Erythroblast (primary cell): ENCODE data around the gene ZBTB49.

ENCODE experiments used
- DNase-seq, 2 experiments: peaks; one replicate each; lab custom pipeline; 2025; lab: John Stamatoyannopoulos, UW
- GATA1 ChIP-seq: IDR thresholded peaks from 2 replicates; pipeline ENCODE4 v1.6.1; 2011; ENCODE audit warnings: low read depth, mild to moderate bottlenecking, control low read depth, low read length, moderate library complexity
- POLR2A ChIP-seq: IDR thresholded peaks from 2 replicates; pipeline ENCODE4 v1.6.1; 2011; ENCODE audit warnings: mild to moderate bottlenecking, low read length

Gene ZBTB49

DNA sequence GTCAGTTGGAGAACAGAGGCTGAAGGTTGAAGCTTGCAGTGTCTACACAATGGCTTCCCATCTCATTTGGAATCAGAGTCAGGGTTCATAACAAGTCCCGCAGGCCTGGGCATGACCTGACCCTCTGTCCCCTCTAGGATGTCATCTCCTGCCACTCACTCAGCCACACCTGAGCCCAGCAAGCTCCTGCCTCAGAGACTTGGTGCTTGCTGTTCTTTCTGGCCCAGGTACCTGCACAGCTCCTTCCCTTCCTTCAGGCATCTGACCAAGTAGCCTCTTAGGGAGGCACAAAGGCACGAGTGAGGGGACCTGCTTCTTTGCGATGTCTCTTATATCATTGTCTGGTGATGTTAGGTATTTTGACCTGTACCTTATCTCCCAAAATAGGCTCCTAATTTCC, 9.0 kb downstream of the ZBTB49 start:
- no peak for DNase-seq
- TF ChIP-seq POLR2A (no peak), GATA1 (no peak)

DNA sequence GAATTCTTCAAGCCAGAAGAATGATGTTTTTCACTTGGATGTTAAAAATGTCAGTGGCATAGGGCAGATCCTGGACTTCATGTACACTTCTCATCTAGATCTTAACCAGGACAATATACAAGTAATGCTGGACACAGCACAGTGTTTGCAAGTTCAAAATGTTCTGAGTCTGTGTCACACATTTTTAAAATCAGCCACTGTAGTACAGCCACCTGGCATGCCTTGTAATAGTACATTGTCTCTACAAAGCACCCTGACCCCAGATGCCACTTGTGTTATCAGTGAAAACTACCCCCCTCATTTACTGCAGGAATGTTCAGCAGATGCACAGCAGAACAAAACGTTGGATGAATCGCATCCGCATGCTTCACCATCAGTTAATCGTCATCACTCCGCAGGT, 11.9 kb downstream of the ZBTB49 start:
- TF ChIP-seq POLR2A (no peak), GATA1 (no peak)
- DNase-seq, result no peak

DNA sequence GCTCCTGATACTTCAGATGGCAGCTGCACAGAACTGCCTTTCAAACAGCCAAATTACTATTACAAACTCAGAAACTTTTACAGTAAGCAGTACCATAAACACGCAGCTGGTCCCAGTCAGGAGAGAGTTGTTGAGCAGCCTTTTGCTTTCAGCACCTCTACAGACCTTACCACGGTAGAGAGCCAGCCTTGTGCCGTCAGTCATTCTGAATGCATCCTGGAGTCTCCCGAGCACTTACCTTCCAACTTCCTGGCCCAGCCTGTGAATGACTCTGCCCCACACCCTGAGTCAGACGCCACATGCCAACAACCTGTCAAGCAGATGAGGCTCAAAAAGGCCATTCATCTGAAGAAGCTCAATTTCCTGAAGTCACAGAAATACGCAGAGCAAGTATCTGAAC, 12.4 kb downstream of the ZBTB49 start:
- TF ChIP-seq POLR2A (no peak), GATA1 (no peak)
- DNase-seq, result no peak

DNA sequence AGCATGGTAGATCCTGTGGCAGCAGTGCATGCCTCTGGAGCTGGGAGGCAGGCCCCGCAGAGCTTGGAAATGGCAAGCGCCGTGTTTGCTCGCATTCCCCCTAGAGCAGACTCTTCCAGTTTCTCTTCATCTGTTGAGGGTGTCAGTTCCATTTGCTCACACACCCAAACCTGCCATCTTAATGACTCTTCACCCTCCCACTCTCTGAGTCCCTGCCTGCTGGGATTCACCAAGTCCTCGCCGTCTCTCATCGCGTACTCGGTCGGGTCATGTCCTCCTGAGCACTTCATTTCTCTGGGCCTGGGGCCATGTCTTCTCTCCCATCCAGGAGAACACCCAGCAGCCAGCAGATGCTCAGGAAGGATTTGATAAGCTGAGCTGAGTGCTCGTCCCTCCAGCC, 16.9 kb downstream of the ZBTB49 start:
- TF ChIP-seq GATA1 (no peak), POLR2A (no peak)
- DNase-seq, result no peak

DNA sequence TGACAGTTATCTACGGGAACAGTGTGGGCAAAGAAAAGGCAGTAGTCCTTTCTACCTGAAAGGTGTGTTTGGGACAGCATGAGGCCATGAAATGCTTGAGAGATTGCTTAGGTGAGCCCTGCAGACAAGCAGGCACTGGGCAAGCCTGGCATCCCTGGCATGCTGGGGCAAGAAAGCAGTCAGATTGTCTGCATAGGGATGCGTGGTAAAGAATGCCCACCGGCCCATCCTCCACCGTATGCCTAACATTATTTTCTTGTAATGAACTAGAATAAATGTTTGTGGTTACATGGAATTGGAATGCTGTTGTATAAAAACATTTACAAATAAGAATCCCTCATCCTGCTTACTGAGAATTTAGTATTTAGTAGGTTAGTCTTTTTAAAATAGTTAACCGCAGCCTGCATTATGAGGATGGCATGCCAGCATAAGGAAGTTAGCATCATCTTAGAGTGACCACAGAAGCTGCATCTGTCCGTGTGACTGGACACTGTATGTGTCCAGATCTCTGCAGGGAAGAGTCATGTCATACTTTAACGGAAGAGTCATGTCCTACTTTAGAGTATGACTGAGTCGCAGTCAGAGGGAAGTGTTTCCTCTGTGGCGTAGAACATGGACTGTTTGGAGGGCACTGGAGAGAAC, 18.9 kb downstream of the ZBTB49 start:
- DNase-seq, result no peak
- TF ChIP-seq GATA1 (no peak), POLR2A (no peak)

DNA sequence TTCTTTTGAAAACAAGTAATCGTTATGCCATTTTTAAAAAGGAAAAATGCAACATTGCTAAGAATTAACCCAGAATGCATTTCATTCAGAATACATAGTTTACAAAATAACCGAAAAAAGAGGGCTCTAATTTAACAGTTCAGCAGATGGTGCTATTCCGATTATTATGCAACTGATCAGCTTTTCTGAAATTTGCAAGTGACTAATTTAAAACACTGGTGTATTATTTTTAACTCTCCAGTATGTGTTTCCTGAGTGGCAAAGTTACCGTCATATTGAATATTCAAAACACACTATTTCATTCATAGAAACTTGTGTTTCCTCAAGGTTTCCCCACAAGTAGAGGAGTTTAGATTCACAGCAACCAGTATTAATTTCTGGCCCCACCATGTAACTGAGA, 21.1 kb downstream of the ZBTB49 start:
- no peak for DNase-seq
- TF ChIP-seq GATA1, result no peak
- no peak for TF ChIP-seq POLR2A

GRCh38 chr4:4315461-4316149, 25.6 kb downstream of the ZBTB49 start:
- DNase-seq, result no peak
- TF ChIP-seq POLR2A, result no peak

- TF ChIP-seq POLR2A (no peak), GATA1 (no peak)
- DNase-seq, result no peak
Measured at GRCh38 chr4:4316150-4316495, 26.1 kb downstream of the ZBTB49 start.

DNA sequence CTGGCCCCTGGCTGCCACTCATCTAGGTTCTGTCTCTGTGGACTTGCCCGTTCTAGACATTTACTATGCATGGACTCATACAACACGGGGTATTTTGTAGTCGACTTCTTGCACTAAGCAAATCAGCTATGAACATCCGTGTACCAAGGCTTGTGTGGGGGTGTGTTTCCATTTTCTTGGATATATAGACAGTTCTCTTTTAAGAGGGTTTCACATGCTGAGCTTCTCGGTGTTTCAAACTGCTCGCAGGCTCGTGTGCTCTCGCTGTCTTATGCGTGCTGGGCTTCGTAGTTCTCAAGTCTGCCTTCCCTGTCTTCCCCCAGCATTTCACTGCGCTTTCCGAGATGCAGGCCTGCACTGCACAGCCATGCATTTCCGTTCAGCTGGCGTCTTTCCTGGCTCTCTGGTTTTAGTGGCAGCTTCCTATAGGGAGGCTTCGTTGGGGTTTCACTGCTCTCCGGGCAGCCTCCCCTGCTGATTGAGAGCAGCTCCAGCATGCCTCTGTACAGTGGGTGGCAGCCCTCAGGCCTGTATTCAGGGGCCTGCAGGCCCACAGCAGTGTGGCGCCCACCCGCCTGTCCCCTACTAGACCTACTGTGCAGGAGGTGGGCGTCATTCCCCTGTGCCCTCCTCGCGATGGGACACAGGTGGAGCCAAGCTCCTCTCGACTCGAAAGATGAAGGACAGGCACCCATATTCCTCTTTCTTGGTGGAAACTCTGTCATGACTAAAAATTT, 27.6 kb downstream of the ZBTB49 start:
- DNase-seq, result no peak
- TF ChIP-seq GATA1 (no peak), POLR2A (no peak)

DNA sequence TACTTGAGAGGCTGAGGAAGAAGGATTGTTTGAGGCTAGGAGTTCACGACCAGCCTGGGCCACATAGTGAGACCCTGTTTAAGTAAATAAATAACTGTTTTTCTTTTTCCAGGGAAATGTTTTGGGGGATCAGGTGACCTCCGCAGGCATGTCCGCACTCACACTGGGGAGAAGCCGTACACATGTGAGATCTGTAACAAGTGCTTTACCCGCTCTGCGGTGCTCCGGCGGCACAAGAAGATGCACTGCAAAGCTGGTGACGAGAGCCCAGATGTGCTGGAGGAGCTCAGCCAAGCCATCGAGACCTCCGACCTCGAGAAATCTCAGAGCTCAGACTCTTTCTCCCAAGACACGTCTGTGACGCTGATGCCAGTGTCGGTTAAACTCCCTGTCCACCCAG, 30.5 kb downstream of the ZBTB49 start:
- TF ChIP-seq GATA1, result no peak
- no peak for TF ChIP-seq POLR2A
- DNase-seq, result no peak

DNA sequence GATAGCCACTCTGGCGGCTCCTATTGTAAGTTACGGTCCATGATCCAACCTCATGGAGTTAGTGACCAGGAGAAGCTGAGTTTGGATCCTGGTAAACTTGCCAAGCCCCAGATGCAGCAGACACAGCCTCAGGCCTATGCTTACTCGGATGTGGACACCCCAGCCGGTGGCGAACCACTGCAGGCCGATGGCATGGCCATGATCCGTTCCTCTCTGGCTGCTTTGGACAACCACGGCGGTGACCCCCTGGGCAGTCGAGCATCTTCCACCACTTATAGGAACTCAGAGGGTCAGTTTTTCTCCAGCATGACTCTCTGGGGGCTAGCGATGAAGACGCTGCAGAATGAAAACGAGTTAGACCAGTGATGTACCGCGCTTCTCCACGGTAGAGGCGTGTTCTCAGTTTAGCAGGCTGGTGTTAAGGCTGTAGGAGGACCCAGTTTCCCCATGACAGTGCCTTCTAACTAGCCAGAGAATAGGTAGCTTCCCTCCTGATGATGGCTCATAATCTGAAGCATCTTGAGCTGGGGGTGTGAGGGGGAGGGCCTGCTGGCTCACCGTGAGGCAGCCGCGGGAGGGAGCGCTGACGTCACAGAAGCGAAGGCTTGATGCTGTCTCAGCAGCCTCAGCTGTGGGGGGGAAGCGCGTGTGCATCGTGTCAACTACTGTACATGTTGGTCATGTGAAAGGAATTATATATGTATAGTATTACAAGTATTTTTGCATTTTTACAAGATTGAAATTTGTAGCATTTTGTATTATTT, 31.1 kb downstream of the ZBTB49 start:
- no peak for DNase-seq
- TF ChIP-seq GATA1, result no peak
- TF ChIP-seq POLR2A, result no peak

GRCh38 chr4:4321951-4322688, 32.1 kb downstream of the ZBTB49 start:
- TF ChIP-seq GATA1 (no peak), POLR2A (no peak)
- DNase-seq, result no peak
